Small intestine (tissue), 7 donors: ENCODE data around the gene SDHAF1. TPM values are rescaled to one million over a fixed set of nuclear protein-coding genes. Genes with fewer than 3 reads are reported as not detected.
"Not testable (repeated sequence)": the region's sequence is repeated elsewhere in the genome, so short reads cannot be mapped to it uniquely, and the experiment has no call there.

Source experiments
- DNase-seq, 2 donors: peaks; one replicate each; pipeline versions ENCODE4 v3.0.0 to v3.0.0-alpha.2; 2013
- FAIRE-seq: peaks from 2 replicates; lab custom pipeline; 2012; peaks lifted over from hg19 to GRCh38; lab: Jason Lieb, UNC
- H3K27ac ChIP-seq, 3 donors: one replicate each; pipeline ENCODE4 v1.5.1; 2013; ENCODE audit warnings: low read length in 2 of 3, mild to moderate bottlenecking in 2 of 3, control low read depth in 1 of 3, inconsistent platforms in 1 of 3, low read depth in 1 of 3, moderate library complexity in 1 of 3
- H3K27me3 ChIP-seq, 3 donors: one replicate each; pipeline ENCODE4 v1.6.1; 2013; ENCODE audit warnings: low read length in 3 of 3, inconsistent platforms in 1 of 3; ENCODE audit not compliant: control insufficient read depth in 3 of 3, insufficient read depth in 3 of 3
- H3K36me3 ChIP-seq, 3 donors: one replicate each; pipeline ENCODE4 v1.6.1; 2013; ENCODE audit warnings: low read length in 3 of 3, inconsistent platforms in 1 of 3, low read depth in 1 of 3, mild to moderate bottlenecking in 1 of 3, moderate library complexity in 1 of 3; ENCODE audit not compliant: control insufficient read depth in 3 of 3, insufficient read depth in 2 of 3
- H3K4me1 ChIP-seq, 3 donors: one replicate each; pipeline ENCODE4 v1.6.1; 2013; ENCODE audit warnings: low read length in 2 of 3, inconsistent platforms in 1 of 3, low read depth in 1 of 3, mild to moderate bottlenecking in 1 of 3, moderate library complexity in 1 of 3; ENCODE audit not compliant: control insufficient read depth in 3 of 3, insufficient read depth in 2 of 3
- H3K4me3 ChIP-seq, 3 donors: one replicate each; pipeline ENCODE4 v1.5.1; 2013; ENCODE audit warnings: low read length in 3 of 3, control low read depth in 1 of 3, inconsistent platforms in 1 of 3, low read depth in 1 of 3, mild to moderate bottlenecking in 1 of 3, moderate library complexity in 1 of 3
- H3K9me3 ChIP-seq, 2 donors: one replicate each; pipeline ENCODE4 v1.6.1; 2013; ENCODE audit warnings: low read depth in 1 of 2, low read length in 1 of 2; ENCODE audit not compliant: control insufficient read depth in 2 of 2, insufficient read depth in 1 of 2
- WGBS, 3 donors: extraction: QIAGEN DNeasy Blood & Tissue Kit; methylation state at CpG; one replicate each; pipeline ENCODE4 v1.1.7; 2013; 5-methylcytosine and 5-hydroxymethylcytosine counted together
- polyA plus RNA-seq, 4 donors: library from polyadenylated mRNA; stranded (reverse) in 3 of 4; unstranded in 1 of 4; fragments of 200-250 nt in 3 of 4; fragments of 120-200 nt in 1 of 4; gene quantifications; one replicate each; pipeline versions ENCODE4 v1.2.1 to v1.2.3, GENCODE V29; 2013
- donor health status: healthy with polysubstance abuse.
- donor health status: control.
- donor health status: control.
- donor health status: Bipolar disorder and iron deficiency.
- donor health status: healthy.

Gene SDHAF1
- polyA plus RNA-seq, 4 donors = 27.8 to 58.4 (median 36.4) TPM

- no peak overlapping the region for H3K27ac ChIP-seq
- H3K4me1 ChIP-seq = peaks cover 0 to 5% (median 2%) of the 10 kb centered on the region in 3 donors
- DNase-seq (no peak), FAIRE-seq (no peak)
- H3K36me3 ChIP-seq = peaks cover 0 to 32% (median 0%) of the 10 kb centered on the region in 3 donors
- H3K4me3 ChIP-seq = no peak overlapping the region
- H3K27me3 ChIP-seq = no peaks in the 10 kb centered on the region
- no peaks in the 10 kb centered on the region for H3K9me3 ChIP-seq
- WGBS, 3 donors = 81 to 86% (median 85%) methylated on average over 8 of the region's 8 CpGs
Measured at GRCh38 chr19:36030264-36031148, 35.5 kb downstream of the SDHAF1 start.

GRCh38 chr19:36031308-36031707, 36.3 kb downstream of the SDHAF1 start:
- peaks cover 0 to 5% (median 2%) of the 10 kb centered on the region in 3 donors for H3K4me1 ChIP-seq
- no peak overlapping the region for H3K4me3 ChIP-seq
- peaks cover 0 to 32% (median 0%) of the 10 kb centered on the region in 3 donors for H3K36me3 ChIP-seq
- no peak overlapping the region for H3K27ac ChIP-seq
- no peaks in the 10 kb centered on the region for H3K9me3 ChIP-seq
- WGBS, 3 donors = 47 to 63% (median 60%) methylated on average over 6 of the region's 6 CpGs
- H3K27me3 ChIP-seq = no peaks in the 10 kb centered on the region
- DNase-seq (no peak), FAIRE-seq (no peak)

GRCh38 chr19:36032251-36033104, 37.5 kb downstream of the SDHAF1 start, which contains the start of gene CLIP3:
Gene CLIP3 (minus strand): TSS chr19:36032873. CDS start chr19:36032357, 516 bp downstream.
- H3K4me3 ChIP-seq = peak within 1 kb of the TSS in 2 of 3 donors; percentile 9 to 60
- H3K9me3 ChIP-seq = no peaks in the 10 kb centered on the region
- no peak for FAIRE-seq
- peaks cover 0 to 23% (median 0%) of the 10 kb centered on the region in 3 donors for H3K36me3 ChIP-seq
- WGBS, 3 donors = 9 to 42% (median 30%) methylated on average over 32 to 51 of the region's 51 CpGs
- peak in 1 of 2 donors; percentile 52 for DNase-seq
- H3K27ac ChIP-seq = no peak within 1 kb of the TSS
- no peaks in the 10 kb centered on the region for H3K27me3 ChIP-seq
- H3K4me1 ChIP-seq = peaks cover 0 to 5% (median 2%) of the 10 kb centered on the region in 3 donors

GRCh38 chr19:36040495-36040894, 45.5 kb downstream of the SDHAF1 start:
- Histone ChIP-seq H3K36me3 (peaks cover 0 to 30% (median 0%) of the 10 kb centered on the region in 3 donors), H3K27ac (no peak overlapping the region), H3K4me3 (no peak overlapping the region), H3K9me3 (no peaks in the 10 kb centered on the region), H3K4me1 (no peaks in the 10 kb centered on the region), H3K27me3 (no peaks in the 10 kb centered on the region)
- DNase-seq = no peak
- no peak for FAIRE-seq
- WGBS, 3 donors = 92% methylated on average over 6 of the region's 6 CpGs

GRCh38 chr19:36041092-36041491, 46.1 kb downstream of the SDHAF1 start:
- not testable (repeated sequence) for H3K9me3 ChIP-seq, FAIRE-seq, DNase-seq, H3K27ac ChIP-seq, H3K4me1 ChIP-seq, H3K27me3 ChIP-seq, H3K4me3 ChIP-seq
- WGBS, 3 donors = 91 to 95% (median 92%) methylated on average over 6 of the region's 6 CpGs
- peaks cover 0 to 27% (median 0%) of the 10 kb centered on the region in 3 donors for H3K36me3 ChIP-seq

- Histone ChIP-seq H3K27me3 (no peaks in the 10 kb centered on the region), H3K36me3 (peaks cover 0 to 27% (median 0%) of the 10 kb centered on the region in 3 donors), H3K4me3 (no peak overlapping the region), H3K4me1 (no peaks in the 10 kb centered on the region), H3K9me3 (no peaks in the 10 kb centered on the region), H3K27ac (peak overlapping the region in 1 of 3 donors; percentile 34)
- 45 to 62% (median 52%) methylated on average over 3 of the region's 3 CpGs for WGBS, 3 donors
- DNase-seq (peak in 1 of 2 donors; percentile 32), FAIRE-seq (no peak)
Measured at GRCh38 chr19:36041831-36042230, 46.8 kb downstream of the SDHAF1 start.

- H3K27me3 ChIP-seq = no peaks in the 10 kb centered on the region
- no peak overlapping the region for H3K4me3 ChIP-seq
- 88 to 91% (median 90%) methylated on average over 2 of the region's 2 CpGs for WGBS, 3 donors
- H3K4me1 ChIP-seq = no peaks in the 10 kb centered on the region
- H3K27ac ChIP-seq = no peak overlapping the region
- FAIRE-seq (no peak), DNase-seq (no peak)
- H3K36me3 ChIP-seq = peaks cover 0 to 16% (median 0%) of the 10 kb centered on the region in 3 donors
- no peaks in the 10 kb centered on the region for H3K9me3 ChIP-seq
Measured at GRCh38 chr19:36043952-36044351, 49.0 kb downstream of the SDHAF1 start.
